Measurements from ENCODE around the gene MSI1. TPM values are rescaled to one million over a fixed set of nuclear protein-coding genes. Genes with fewer than 3 reads are reported as not detected.

MSI1 gene
- total RNA-seq, 6 experiments from 2014 or later, result 0.06 to 1.6 TPM; not detected in 4

DNA sequence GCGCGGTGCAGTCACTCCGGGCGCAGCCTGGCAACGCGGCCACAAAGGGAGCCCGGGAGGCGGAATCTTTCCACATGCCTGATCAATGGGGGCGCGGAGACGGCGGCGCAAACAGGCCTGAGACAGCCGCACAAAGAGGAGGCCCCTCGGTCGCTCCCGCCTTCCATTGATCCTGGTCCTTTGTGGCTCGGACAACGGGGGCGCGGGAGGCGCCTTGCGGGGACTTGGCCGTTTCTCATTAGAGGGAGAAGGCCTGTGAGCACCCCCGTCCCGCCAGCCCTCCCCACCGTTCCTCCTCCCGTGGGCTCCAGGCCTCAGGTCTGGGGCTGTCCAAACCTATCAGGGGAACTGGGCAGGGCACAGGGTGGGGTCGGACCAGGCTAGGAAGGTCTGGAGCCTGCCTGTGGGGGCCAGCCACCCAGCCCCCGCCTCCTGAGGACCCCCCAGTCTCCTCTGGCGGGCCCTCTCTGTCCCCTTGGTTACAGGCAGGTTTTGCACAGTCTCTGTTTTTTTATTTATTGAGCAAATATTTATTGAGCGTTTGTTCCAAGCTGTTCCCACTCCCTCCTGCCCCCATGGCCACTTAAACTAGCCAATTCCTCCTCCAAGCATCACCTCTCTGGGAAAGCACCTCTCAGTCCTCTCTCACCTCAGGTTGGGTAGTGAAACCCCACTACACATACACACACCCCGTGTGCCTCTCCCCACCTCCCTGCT lies 29.0 kb upstream of the MSI1 start:
- DNase-seq, result peak in 1 of 3 donors; percentile 24
- peak overlapping the region in 1 of 3 donors; percentile 16 for H3K4me3 ChIP-seq
- no peaks in the 10 kb centered on the region for H3K27me3 ChIP-seq
- WGBS (ENCODE audit: insufficient coverage, low coverage, low lambda C conversion rate, missing lambda C conversion rate), result 41% methylated on average over 14 of the region's 33 CpGs
- intact Hi-C loops (cut with DNase I), result no loop called here
- no peaks in the 10 kb centered on the region for H3K36me3 ChIP-seq
- peaks cover 0 to 6% (median 0%) of the 10 kb centered on the region in 4 donors for H3K4me1 ChIP-seq
- TF ChIP-seq POLR2A (IDR thresholded peaks at IDR 0.05), result no peak
- TF ChIP-seq, protein P1, sequence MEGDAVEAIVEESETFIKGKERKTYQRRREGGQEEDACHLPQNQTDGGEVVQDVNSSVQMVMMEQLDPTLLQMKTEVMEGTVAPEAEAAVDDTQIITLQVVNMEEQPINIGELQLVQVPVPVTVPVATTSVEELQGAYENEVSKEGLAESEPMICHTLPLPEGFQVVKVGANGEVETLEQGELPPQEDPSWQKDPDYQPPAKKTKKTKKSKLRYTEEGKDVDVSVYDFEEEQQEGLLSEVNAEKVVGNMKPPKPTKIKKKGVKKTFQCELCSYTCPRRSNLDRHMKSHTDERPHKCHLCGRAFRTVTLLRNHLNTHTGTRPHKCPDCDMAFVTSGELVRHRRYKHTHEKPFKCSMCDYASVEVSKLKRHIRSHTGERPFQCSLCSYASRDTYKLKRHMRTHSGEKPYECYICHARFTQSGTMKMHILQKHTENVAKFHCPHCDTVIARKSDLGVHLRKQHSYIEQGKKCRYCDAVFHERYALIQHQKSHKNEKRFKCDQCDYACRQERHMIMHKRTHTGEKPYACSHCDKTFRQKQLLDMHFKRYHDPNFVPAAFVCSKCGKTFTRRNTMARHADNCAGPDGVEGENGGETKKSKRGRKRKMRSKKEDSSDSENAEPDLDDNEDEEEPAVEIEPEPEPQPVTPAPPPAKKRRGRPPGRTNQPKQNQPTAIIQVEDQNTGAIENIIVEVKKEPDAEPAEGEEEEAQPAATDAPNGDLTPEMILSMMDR (IDR thresholded peaks at IDR 0.05), result no peak
- H3K9me3 ChIP-seq, result no peaks in the 10 kb centered on the region
- peak; percentile 40 to 82 (median 74) for ATAC-seq
- H3K27ac ChIP-seq, result no peak overlapping the region

DNA sequence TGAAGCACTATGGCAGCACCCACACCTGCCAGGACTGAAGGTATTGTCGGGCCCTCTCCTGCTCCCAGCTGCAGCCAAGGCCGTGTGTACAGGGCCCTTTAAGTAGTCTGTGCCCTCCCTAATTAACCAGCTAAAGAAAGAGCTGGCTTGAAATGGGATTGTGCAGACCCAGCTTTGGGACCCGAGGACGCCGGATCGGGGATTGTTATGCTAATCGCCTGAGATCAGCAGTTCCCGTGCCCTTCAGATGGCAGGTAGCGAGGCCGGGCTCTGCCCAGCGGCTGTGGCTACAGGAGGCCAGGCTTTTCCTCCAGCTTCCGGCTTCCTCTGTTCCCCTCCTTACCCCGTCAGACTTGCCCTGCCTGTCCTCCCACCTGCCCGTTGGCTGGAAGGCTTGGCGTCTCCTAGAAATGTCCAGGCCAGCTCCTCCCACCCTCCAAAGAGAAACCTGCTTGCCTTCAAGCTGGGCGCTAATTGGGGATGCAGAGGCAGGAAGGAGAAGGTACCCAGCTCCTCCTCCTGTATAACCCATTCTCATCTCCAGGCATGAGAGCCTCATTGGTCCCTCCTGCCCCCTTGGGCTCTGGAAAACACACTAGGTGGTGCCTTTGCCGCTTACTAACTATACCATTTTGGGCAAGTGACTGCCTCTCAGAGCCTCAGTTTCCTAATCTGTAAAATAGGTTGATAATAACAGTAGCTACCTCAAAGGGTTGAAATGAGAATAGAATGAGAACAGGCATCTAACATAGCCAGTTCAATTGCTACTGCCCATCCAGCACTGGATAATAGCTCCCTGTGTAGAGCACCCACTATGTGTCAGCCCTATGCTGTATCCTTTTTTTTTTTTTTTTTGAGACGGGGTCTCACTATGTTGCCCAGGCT lies 25.8 kb upstream of the MSI1 start:
- Histone ChIP-seq H3K4me3 (no peak overlapping the region), H3K27me3 (no peaks in the 10 kb centered on the region), H3K27ac (no peak overlapping the region), H3K4me1 (peaks cover 0 to 6% (median 0%) of the 10 kb centered on the region in 4 donors), H3K9me3 (no peaks in the 10 kb centered on the region), H3K36me3 (no peaks in the 10 kb centered on the region)
- intact Hi-C loops (cut with DNase I), result no loop called here
- 46% methylated on average over 2 of the region's 18 CpGs for WGBS (ENCODE audit: insufficient coverage, low coverage, low lambda C conversion rate, missing lambda C conversion rate)
- ATAC-seq (peak in 1 of 4 donors; percentile 12), DNase-seq (no peak)
- TF ChIP-seq, protein P1 (IDR thresholded peaks at IDR 0.05), result no peak
- TF ChIP-seq POLR2A (IDR thresholded peaks at IDR 0.05), result no peak

DNA sequence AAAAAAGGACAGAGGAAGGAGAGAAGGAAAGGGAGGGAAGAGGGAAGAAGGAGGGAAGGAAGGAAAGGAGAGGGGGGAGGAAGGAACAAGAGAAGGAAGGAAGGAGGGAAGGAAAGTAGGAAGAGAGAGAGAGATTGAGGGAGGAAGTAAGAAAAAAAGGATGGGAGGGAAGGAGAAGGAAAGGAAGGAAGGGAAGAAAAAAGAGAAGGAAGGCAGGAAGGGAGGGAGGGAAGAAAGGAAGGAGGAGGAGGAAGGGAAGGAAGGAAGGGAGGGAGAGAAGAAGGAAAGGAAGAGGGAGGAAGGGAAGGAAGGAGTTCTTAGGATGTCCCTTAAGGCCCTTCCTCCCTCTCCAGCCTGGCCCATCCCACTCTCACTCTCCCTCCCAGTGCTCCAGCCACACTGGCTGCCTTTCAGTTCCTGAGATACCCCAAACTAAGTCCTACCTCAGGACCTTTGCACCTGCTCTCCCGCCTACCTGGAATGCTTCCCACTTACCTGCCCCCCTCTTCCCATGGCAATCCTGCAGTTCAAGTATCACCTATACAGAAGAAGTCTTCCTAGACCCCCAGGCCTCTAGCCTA lies 21.7 kb upstream of the MSI1 start:
- intact Hi-C loops (cut with DNase I), result no loop called here
- WGBS (ENCODE audit: insufficient coverage, low coverage, low lambda C conversion rate, missing lambda C conversion rate), result 56% methylated on average over 1 of the region's 1 CpG

More for the DNA sequence above, 21.7 kb upstream of the MSI1 start:
- ATAC-seq (no peak), DNase-seq (no peak)
- Histone ChIP-seq H3K27me3 (no peaks in the 10 kb centered on the region), H3K4me1 (no peaks in the 10 kb centered on the region), H3K36me3 (no peaks in the 10 kb centered on the region), H3K4me3 (no peak overlapping the region), H3K27ac (no peak overlapping the region), H3K9me3 (no peaks in the 10 kb centered on the region)
- TF ChIP-seq, protein P1 (IDR thresholded peaks at IDR 0.05), result no peak
- no peak for TF ChIP-seq POLR2A (IDR thresholded peaks at IDR 0.05)

Measured in right lobe of liver (tissue), 6 donors.